Measurements from ENCODE around the gene ANKRD63. TPM values are rescaled to one million over a fixed set of nuclear protein-coding genes. Genes with fewer than 3 reads are reported as not detected.

Gene ANKRD63
- polyA plus RNA-seq, 3 donors, result not detected

DNA sequence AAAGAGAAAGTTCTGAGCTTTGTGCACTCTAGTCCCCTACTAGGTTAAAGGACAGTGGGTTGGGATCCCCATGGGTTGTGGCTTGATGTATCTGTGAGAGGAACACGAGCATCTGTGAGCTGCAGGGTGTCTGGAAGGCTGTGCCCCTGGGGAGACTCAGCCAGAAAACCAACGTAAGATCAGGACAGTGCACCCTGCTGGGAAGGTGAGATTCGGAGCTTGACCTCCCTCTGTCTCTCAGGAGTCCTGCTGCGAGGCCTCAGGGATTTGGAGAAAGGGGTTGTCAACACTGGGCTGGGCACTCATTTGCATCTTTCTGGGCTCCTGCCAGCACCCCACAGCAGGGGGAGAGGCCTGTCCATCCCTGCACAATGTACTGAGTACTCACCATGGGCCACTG lies 15.2 kb downstream of the ANKRD63 start:
- DNase-seq, result no peak
- Histone ChIP-seq H4K20me1 (ENCODE audit: insufficient read depth, low read length) (no peaks in the 10 kb centered on the region), H3K4me2 (replicated peaks; ENCODE audit: extremely low read depth, low read length, poor library complexity, severe bottlenecking) (no peak overlapping the region), H3K36me3 (replicated peaks in 1 of 2; ENCODE audit: control insufficient read depth in 1 of 2, insufficient read depth in 2 of 2, low read length in 2 of 2) (no peaks in the 10 kb centered on the region), H3K9me3 (replicated peaks in 1 of 2; ENCODE audit: control insufficient read depth in 1 of 2, insufficient read depth in 1 of 2, low read length in 2 of 2) (no peaks in the 10 kb centered on the region), H2AFZ (ENCODE audit: insufficient read depth, low read depth, low read length, poor library complexity, severe bottlenecking) (no peak overlapping the region), H3K9ac (ENCODE audit: insufficient read depth, low read length, poor library complexity, severe bottlenecking) (no peak overlapping the region), H3K4me1 (ENCODE audit: control insufficient read depth in 1 of 2, insufficient read depth in 2 of 2, low read length in 2 of 2) (no peaks in the 10 kb centered on the region), H3K27me3 (ENCODE audit: control insufficient read depth in 2 of 2, insufficient read depth in 2 of 2, low read length in 2 of 2) (no peaks in the 10 kb centered on the region), H3K27ac (ENCODE audit: low read depth in 1 of 2, low read length in 2 of 2) (no peak overlapping the region), H3K79me2 (ENCODE audit: insufficient read depth, low read length) (no peaks in the 10 kb centered on the region), H3K4me3 (replicated peaks in 1 of 3; ENCODE audit: low read depth in 2 of 3, low read length in 3 of 3) (no peak overlapping the region)
- intact Hi-C loops (cut with micrococcal nuclease), result no loop called here
- H3K4me3 Mint-ChIP-seq, result no peak overlapping the region
- no peak overlapping the region for H3K27ac Mint-ChIP-seq
- WGBS (ENCODE audit: insufficient coverage), result 92% methylated on average over 4 of the region's 4 CpGs
- H3K4me1 Mint-ChIP-seq, result peaks cover 6% of the 10 kb centered on the region
- H3K9me3 Mint-ChIP-seq, result no peaks in the 10 kb centered on the region
- TF ChIP-seq, protein P1, sequence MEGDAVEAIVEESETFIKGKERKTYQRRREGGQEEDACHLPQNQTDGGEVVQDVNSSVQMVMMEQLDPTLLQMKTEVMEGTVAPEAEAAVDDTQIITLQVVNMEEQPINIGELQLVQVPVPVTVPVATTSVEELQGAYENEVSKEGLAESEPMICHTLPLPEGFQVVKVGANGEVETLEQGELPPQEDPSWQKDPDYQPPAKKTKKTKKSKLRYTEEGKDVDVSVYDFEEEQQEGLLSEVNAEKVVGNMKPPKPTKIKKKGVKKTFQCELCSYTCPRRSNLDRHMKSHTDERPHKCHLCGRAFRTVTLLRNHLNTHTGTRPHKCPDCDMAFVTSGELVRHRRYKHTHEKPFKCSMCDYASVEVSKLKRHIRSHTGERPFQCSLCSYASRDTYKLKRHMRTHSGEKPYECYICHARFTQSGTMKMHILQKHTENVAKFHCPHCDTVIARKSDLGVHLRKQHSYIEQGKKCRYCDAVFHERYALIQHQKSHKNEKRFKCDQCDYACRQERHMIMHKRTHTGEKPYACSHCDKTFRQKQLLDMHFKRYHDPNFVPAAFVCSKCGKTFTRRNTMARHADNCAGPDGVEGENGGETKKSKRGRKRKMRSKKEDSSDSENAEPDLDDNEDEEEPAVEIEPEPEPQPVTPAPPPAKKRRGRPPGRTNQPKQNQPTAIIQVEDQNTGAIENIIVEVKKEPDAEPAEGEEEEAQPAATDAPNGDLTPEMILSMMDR (IDR thresholded peaks at IDR 0.05), result no peak
- no peaks in the 10 kb centered on the region for H3K36me3 Mint-ChIP-seq
- peaks cover 2 to 9% (median 3%) of the 10 kb centered on the region in 3 donors for H3K27me3 Mint-ChIP-seq (ENCODE audit: low read depth in 3 of 3)

DNA sequence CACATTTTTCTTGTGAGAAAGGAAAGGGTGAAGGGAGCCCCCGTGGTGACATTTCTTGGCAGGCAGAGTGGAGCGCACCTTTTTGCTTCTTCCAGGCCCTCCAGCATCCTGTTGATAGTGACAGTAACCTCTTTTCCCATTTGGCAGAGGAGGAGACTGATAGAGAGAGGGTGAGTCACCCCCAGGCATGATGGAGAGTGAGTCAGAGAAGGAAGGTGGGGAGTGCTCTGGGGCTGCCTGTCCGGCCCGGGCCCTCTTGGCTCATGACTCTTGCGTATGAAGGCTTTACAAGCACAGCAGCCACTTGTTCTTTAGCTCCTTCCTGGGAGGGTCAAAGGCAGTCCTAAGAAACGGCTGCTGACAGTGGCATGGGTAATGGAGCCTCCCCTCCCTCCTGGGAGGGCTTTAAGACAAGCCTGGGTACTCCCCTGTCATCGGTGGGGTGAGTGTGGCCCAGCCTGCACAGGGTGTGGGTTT lies 16.0 kb downstream of the ANKRD63 start:
- no peaks in the 10 kb centered on the region for H3K9me3 ChIP-seq (replicated peaks in 1 of 2; ENCODE audit: control insufficient read depth in 1 of 2, insufficient read depth in 1 of 2, low read length in 2 of 2)
- Mint-ChIP-seq H3K27me3 (ENCODE audit: low read depth in 3 of 3) (peaks cover 2 to 12% (median 2%) of the 10 kb centered on the region in 3 donors), H3K27ac (peak overlapping the region in 2 of 7 donors; percentile 57 to 58), H3K4me3 (no peak overlapping the region), H3K36me3 (no peaks in the 10 kb centered on the region), H3K4me1 (peaks cover 6% of the 10 kb centered on the region), H3K9me3 (no peaks in the 10 kb centered on the region)
- TF ChIP-seq, protein P1 (IDR thresholded peaks at IDR 0.05), result no peak
- no peaks in the 10 kb centered on the region for H3K27me3 ChIP-seq (ENCODE audit: control insufficient read depth in 2 of 2, insufficient read depth in 2 of 2, low read length in 2 of 2)
- peak; percentile 32 to 56 (median 40) for DNase-seq
- no peaks in the 10 kb centered on the region for H3K79me2 ChIP-seq (ENCODE audit: insufficient read depth, low read length)
- H4K20me1 ChIP-seq (ENCODE audit: insufficient read depth, low read length), result no peaks in the 10 kb centered on the region
- no peak overlapping the region for H3K4me2 ChIP-seq (replicated peaks; ENCODE audit: extremely low read depth, low read length, poor library complexity, severe bottlenecking)
- no peaks in the 10 kb centered on the region for H3K36me3 ChIP-seq (replicated peaks in 1 of 2; ENCODE audit: control insufficient read depth in 1 of 2, insufficient read depth in 2 of 2, low read length in 2 of 2)
- no peak overlapping the region for H3K4me3 ChIP-seq (replicated peaks in 1 of 3; ENCODE audit: low read depth in 2 of 3, low read length in 3 of 3)
- H3K4me1 ChIP-seq (ENCODE audit: control insufficient read depth in 1 of 2, insufficient read depth in 2 of 2, low read length in 2 of 2), result no peaks in the 10 kb centered on the region
- peak overlapping the region; percentile 29 for H2AFZ ChIP-seq (ENCODE audit: insufficient read depth, low read depth, low read length, poor library complexity, severe bottlenecking)
- intact Hi-C loops (cut with micrococcal nuclease), result no loop called here
- H3K9ac ChIP-seq (ENCODE audit: insufficient read depth, low read length, poor library complexity, severe bottlenecking), result no peak overlapping the region
- 71% methylated on average over 4 of the region's 7 CpGs for WGBS (ENCODE audit: insufficient coverage)
- no peak overlapping the region for H3K27ac ChIP-seq (ENCODE audit: low read depth in 1 of 2, low read length in 2 of 2)

Data from CD14-positive monocyte (primary cell).